Measurements from ENCODE around the gene KLHDC7B.

DNA sequence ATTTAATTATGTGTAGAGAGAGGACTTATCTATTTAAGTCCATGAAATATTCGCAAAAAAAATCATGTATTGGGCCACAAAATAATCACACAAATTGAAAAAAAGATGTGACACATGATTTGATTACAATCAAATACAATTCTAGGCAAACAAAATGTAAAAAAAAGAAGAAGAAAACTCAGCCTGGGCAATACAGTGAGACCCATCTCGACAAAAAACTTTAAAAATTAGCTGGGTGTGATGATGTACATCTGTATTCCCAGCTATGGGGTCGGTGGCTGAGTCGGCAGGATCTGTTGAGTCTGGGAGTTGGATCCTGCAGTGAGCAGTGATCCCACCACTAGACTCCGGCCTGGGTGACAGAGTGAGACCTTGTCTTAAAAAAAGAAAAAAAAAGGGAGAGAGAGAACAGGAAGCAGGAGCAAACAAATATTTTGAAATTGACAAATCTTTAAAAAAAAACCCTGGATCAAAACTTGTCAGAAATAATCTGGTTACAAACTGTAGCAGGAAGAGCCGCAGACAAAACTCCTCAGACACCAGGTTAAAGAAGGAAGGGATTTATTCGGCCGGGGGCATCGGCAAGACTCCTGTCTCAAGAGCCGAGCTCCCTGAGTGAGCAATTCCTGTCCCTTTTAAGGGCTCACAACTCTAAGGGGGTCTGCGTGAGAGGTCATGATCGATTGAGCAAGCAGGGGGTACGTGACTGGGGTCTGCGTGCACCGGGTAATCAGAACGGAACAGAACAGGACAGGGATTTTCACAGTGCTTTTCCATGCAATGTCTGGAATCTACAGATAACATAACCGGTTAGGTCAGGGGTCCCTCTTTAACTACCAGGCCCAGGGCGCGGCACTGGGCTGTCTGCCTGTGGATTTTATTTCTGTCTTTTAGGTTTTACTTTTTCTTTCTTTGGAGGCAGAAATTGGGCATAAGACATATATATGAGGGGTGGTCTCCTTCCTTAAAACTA, 12.6 kb upstream of the KLHDC7B start:
- TF ChIP-seq, protein P1, sequence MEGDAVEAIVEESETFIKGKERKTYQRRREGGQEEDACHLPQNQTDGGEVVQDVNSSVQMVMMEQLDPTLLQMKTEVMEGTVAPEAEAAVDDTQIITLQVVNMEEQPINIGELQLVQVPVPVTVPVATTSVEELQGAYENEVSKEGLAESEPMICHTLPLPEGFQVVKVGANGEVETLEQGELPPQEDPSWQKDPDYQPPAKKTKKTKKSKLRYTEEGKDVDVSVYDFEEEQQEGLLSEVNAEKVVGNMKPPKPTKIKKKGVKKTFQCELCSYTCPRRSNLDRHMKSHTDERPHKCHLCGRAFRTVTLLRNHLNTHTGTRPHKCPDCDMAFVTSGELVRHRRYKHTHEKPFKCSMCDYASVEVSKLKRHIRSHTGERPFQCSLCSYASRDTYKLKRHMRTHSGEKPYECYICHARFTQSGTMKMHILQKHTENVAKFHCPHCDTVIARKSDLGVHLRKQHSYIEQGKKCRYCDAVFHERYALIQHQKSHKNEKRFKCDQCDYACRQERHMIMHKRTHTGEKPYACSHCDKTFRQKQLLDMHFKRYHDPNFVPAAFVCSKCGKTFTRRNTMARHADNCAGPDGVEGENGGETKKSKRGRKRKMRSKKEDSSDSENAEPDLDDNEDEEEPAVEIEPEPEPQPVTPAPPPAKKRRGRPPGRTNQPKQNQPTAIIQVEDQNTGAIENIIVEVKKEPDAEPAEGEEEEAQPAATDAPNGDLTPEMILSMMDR (IDR thresholded peaks at IDR 0.05; ENCODE audit: extremely low read depth in 1 of 2, insufficient read depth in 1 of 2, low read depth in 1 of 2, low read length in 2 of 2): no peak
- TF ChIP-seq POLR2A (IDR thresholded peaks at IDR 0.05; ENCODE audit: low read depth, low read length) (no peak), POLR2AphosphoS5 (IDR thresholded peaks at IDR 0.05; ENCODE audit: insufficient read depth, low read depth, low read length) (no peak), MYC (IDR thresholded peaks at IDR 0.05; ENCODE audit: low read depth, low read length) (no peak), EZH2 (IDR thresholded peaks at IDR 0.05; ENCODE audit: borderline replicate concordance, low read depth, low read length, severe bottlenecking) (no peak)

Data from endothelial cell of umbilical vein (primary cell).